Measurements from ENCODE around the gene ZNF148.

The ZNF148 gene

DNA sequence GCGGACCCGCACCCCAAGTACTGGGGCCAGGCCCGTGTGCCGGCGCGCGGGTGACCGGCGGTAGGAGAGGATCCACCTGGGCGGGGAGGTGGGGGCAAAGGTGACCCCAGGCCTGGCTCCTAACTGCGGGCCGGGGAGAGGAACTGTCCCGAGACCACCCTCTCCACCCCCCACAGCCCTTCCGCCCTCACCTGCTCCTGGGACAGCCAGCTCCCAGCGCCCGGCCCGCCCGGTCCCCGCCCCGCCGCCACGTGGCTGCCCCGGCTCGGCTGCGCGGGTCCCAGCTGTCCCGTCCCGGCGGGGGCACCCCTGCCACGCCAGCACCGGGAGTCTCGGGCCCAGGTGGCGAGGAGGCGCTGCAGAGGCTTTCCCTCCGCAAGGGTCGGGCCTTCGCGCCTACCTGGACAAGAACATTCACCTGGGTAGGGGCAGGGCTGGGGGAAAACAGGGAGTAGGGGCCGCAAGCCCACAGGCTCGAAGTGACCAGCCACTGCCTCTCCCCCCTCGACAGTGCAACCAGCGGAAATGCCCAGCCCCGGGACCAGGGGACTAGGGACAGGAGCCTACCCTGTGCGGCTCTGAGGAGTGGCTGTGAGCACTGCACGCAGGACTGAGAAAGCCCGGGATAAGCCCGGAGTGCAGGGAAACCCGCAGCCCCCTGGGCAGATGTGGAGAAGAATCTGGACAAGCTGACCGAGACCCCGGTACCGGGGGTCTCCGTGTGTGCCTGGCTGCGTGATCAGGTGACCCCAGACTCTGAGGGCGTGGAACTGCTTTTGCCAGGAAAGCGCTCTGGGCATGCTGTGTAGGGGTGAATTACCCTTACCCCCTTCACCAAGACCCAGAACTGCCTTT is 162.4 kb downstream of the ZNF148 start, which contains the start of gene SLC12A8:
SLC12A8 (minus strand) TSS at position 240 of the 855 bp plus-strand sequence. CDS start 1,399 bp downstream, outside the sequence.
- no peak for DNase-seq

DNA sequence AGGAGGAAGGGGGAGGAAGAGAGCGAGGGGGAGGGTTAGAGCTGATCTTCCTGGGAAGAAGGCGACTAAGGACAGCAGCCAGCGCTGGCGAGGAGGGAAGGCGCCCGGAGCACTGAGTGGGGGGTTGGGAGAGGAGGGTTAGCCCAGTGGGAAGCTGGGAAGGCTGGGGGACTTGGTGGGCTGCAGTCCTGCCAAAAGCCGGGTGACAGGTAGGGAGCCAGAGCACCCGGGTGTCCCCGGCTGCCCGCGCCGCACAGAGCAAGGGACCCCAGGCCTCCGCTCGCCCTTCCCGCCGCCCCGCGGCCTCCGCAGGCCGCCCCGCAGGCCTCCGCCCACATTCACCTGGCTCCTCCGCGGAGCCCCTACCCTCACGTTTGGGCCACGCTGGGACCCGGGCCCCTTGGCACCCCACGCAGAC is 163.0 kb downstream of the ZNF148 start:
- DNase-seq: no peak

DNA sequence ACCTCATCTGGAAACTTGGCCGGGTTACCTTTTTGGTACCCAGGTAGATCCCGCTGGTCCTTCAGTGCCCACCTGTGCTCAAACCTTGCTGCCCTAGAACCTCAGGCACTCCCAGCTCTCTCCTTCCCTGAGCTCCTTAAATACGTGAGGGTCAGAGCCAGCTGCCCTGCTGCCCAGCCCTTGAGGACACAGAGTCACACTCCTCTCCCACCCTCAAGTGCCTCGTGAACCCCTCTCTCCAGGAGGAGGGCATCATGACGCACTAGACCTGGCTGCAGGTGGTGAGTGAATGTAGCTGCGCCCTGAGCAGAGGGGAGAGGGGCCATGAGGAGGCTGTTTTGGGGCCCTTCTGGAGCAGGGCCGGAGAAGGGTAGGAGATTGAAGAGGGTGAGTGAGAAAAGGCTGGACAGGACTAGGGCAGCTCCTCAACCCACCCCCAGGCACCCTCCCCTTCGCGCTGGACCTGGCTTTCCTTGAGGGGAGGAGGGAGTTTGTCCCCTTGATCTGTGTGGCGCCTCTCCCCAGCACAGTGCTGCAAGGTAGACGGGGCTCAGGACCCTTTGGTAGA is 163.5 kb downstream of the ZNF148 start:
- no peak for DNase-seq

DNA sequence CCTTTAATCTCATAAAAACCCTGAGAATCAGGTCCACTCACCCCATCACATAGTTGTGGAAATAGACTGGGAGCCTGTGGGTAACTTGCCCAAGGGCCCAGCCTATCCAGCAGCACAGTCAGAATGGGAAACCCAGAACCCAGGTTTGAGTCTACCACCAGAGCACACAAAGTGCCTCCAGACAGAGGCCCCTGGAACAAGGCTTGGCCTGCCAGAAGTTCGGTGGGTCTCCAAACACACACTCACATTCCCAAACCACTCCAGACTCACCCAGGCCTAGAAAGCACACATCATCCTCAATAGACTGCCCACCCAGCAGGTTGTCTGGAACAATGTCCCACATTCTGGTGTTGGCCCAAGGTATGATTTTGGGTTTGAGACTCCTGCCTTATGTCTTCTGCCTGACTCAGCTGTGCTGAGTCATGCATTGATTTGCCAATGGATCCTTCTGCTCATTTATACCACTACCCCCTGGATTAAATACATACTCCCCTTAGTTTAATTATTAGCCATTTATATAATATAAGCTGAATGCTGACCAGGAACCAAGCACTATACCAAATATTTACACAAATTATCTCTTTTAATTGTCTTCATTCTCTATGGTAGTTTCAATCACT is 167.1 kb downstream of the ZNF148 start:
- no peak for DNase-seq

DNA sequence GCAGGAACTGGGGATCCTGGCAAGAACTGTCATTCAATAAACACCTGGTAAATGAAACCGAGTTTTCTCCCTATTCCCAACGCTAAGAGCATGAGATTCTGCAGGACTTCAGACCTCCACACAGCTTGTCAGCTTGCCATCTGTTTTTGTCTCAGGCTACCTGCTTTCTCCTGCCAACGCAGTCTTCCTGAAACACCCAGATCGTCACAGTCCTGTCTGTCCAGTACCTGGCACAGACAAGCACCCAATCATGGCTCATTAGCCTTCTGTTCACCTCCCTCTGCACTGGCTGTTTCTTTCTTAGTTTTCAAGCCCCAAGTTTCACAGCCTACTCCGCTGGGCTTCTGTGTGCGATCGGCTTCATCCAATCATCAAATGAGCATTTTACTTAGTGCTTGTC is 167.6 kb downstream of the ZNF148 start:
- no peak for DNase-seq

DNA sequence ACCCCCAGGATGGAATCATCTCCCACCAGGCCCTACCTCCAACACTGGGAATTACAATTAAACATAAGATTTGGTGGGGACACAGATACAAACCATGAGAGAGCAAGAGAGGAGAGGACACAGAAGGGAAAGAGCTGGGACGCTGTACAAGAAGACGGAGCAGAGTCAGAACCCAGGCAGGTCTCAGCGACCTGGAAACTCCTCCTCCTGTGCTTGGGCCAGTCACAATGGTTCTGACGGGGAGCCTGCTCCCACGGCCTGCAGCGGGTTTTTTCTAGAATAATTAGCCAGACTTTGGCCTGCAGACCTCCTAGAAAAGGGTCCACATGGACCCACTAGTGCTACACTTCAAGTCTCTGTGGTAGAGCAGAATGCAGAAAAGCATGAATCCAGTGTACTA is 168.2 kb downstream of the ZNF148 start:
- DNase-seq: no peak

DNA sequence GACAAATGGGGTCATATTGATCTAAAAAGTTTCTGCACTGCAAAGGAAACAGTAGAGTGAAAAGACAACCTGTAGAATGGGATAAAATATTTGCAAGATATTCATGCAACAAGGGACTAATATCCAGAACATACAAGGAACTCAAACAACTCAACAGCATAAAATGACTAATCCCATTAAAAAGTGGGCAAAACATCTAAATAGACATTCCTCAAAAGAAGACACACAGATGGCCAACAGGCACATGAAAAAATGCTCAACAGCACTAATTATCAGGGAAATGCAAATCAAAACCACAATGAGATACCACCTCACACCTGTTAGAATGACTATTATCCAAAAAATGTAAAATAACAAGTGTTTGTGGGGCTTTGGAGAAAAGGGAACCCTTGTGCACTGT is 171.4 kb downstream of the ZNF148 start:
- no peak for DNase-seq

DNA sequence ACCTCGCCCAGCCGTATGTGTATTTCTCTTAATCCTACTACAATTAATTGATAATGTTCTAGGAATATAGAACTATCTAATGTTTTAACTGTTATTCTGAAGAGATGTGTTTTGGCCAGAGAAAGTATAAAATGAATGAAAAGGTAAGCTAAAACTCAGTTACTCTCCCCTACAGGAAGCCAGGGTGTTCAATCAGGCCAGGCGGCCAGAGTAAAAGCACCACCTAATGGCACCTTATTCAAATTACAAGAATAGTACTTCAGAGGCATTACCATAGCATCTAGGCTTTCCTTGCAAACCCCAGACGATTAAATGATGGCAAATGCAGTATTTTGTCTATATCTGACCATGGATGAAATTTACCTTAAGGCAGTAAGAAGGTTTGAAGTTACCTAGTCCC is 172.9 kb downstream of the ZNF148 start:
- DNase-seq: no peak

DNA sequence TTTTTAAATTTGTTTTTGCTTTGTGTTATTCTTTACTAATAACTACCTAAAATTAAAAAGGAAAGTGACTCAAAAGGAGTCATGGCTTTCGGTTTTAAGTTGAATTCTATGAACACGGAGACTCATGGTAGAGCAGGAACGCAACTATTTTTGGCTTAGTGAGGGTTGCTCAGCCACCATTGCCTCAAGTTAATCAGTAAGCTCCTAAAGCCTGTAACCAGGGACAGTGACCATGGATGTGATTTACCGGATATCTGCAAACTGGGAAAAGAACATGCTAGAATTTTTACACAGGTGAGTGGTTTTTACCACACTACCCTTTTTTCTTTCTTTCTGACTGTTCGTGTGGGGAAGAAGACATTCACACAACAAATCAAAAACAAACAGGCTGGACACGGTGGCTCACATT is 174.4 kb downstream of the ZNF148 start:
- no peak for DNase-seq

DNA sequence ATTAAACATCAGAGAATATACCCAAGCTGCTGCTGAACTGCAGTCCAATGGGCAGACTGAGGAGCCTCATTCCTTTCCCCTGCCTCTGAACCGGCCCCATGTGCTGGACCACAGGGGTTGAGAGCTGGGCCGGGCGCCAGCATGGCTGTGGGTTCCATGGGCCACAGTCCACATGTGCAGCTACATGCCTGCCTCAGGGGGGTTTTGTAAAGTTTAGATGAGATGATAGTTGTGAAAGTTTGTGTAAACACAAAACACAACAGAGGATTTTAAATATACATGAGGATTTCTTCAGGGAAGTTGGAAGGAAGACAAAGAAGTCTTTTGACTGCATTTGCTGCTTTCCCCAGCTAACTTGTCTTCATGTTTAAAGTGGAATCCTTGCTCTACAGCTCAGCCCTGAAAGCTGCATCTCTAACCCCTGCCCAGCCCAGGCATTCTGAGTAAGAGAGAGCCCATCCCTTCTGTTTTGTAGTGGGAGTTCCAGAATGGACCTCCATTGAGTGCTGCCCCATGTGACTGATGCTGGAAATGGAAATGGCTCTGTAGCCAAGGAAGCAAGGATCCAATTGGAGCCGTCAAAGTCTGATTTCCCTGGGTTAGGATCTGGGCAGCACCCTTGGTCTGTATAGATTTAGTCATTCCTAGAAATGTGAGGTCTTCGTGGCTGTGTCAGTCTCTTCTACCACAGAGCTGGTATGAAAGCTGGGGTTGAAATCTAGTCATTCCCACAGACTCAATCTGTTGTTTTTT is 180.1 kb downstream of the ZNF148 start:
- DNase-seq: no peak

DNA sequence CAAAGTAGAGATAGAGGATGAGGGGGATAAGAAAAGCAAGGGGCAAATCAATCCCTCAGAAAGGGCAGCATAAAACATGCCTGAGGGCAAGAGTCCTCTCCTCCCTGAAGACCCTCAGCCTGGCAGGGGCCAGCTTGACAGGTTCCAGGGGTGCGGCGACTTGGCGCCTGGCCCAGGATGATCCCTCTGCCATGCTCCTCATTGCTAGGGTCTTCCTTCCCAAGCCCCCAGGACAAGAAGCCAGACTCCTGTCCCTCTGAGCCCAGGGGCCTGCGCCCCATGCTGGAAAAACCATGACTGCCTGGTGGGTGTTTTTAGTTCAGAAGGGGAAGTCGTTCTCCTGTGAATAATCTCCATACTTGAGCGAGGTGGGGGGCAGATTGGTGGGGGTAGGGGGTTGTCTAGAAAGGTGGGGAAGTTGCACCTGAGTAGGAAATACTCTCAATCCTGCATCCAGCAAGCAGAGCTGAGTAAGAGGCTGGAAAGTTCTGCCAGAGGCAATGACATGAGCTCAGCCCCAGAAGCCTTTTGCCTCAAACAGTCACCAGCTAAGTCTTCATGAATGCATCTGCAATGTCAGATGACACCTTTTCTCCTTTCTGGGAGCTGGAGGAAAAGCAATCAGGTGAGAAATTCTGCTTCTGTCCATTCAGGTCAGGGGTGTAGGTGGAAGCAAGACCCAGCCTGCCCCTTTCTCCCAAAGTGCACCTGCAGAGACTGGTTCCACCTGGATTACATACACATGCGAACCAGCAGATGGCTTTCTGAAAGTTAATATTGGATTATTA is 180.9 kb downstream of the ZNF148 start:
- no peak for DNase-seq

DNA sequence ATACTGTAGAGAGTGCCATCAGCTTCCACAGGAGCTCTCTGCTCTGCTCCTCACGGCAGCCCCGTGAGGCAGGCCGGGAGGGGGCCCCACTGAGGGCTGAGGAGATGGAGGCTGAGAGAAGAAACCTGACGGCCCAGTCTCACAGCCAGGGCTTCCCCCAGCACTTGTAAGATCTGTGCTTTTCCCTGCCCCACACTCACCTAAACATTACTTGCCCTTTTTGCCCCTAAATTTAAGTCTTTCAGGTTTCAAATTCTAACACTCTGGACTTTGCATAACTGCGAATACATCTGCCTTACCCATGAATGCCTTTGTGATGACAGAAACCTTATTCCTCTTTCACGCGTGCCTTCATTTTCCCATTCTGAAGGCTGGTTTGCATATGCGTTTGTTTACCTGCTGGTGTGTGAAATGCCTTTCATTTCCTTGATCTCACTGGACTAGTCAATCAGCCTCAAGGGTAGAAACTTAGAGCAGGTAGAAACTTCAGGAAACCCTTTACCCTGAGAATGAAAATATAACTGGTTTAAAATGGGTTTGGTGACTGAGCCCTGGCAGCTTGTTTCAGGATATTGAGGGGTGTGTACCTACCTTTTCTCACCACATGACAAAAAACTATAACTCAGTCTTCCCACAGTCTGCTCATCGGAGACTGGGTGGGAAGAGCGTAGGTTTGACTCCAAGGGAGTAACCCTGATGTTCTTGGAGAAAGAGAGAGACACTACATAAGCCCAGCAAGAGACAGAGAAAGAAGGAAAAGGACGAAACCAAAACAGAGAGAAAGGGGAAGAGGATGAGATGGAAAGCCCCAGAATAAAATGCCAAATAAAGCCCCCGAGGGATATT is 182.7 kb downstream of the ZNF148 start:
- no peak for DNase-seq

DNA sequence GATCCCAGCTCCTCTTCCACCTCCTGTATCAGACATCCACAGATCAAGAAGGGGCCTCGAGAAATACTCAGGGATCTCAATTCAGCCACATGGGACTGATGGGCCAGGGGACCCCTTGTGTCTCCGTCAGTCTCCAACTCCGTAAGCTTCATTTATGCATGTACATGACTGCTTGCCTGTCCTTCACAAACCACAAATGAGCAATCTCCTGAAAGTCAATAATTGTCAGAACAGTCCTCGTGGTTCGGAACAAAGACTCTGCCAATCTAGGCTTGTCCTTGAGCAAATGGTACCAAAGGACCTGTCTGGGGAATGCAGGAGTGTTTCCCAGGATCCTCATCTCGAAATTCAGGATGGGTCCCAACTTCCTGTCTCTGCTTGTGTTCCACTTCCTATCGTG is 183.4 kb downstream of the ZNF148 start:
- no peak for DNase-seq

DNA sequence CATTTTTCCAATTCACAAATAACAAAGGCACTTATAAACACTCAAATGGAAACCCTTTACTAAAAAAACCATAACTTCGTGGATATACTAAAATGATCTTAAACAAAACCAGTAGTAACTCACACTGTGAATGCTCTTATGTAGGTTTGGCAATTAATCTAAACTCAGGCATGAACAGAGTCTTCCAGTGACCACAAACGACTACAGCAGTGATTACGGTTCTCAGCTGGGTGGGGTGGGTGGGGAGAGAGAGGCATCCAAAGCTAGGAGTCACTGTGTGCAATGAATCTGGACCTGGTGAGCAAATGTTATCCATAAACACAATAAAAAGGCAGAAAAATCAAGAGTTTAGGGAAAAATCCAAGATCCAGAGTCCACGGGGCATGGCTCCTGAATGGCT is 183.9 kb downstream of the ZNF148 start:
- DNase-seq: no peak

DNA sequence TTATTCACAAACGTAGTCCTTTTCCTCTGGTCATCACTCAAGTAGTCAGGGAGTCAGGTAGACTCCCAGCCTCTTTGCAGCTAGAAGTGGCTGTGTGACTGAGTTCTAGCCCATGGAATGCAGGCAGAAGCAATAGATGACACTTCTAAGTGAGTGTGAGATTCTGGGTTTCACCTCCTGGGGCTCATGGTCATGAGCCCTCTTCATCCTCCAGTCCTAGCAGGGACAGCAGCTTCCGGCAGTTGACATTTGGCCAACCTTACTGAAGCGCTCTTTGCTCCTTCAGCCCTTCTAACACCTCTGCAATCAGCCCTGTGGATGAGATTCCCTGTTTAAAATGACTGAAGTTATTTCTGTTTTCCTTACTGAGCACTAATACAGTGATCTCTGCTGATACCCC is 184.3 kb downstream of the ZNF148 start:
- no peak for DNase-seq

DNA sequence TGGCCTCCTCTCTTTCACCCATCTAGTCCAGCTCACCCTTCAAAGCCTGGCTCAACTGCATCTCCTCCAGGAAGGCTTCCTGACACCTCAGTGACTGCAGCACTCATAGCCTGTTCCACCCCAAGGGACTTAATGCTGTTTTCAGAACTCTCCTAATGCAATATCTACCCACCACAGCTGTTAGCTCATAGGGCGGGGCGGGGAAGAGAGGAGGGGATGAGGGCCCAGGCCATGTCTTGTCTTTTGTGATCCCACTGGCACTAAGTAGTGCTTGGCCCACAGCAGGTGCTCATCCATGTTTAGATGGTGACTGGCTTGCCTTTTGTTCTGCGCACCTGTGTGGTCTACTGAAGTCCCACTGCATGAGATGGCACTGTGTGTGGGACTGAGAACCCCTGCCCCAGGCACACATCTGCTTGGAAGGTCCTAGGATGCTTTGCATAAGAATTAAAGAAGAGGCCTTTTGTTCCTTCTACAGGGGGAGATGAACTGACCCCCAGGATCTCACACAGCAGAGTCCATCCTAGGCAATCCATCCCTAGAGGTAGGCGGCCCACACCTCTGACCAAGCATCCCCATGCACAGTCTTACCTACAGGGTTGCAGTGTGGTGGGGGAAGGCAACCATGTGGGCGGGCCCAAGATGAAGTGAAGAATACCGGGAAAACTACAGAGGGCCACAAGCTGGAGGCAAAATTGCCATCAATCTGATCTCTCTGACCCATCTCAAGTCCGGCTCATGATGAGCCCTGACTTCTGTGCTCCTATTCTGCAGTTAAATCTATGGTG is 185.6 kb downstream of the ZNF148 start:
- DNase-seq: no peak

DNA sequence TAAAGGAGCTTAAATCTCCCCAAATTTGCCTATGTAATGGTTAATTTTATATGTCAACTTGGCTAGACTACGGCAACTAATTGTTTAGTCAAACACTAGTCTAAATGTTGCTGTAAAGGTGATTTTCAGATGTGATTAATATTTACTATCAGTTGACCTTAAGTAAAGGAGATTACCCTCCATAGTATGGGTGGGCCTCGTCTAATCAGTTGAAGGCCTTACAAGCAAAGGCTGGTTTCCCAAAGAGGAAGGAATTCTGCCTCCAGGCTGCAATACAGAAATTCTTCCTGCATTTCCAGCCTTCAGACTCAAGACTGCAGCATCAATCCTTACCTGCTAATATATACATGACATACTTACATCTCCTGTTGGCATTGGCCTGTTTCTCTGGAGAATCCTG is 186.2 kb downstream of the ZNF148 start:
- DNase-seq: no peak

DNA sequence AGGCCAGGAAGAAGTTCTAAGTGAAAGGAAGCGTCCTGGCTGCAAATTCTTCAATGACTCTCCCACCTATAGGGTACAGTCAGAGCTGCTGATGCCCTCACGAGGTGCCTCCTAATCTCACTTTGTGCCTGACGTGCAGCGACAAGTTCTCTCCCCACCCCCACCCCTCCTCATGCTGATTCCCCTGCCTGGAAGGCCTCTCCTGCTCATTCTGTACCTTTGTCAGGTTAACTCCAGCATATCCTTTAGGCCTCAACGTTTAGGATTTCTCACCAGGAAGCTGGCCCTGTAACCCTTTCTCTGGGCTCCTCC is 187.6 kb downstream of the ZNF148 start:
- DNase-seq: no peak

DNA sequence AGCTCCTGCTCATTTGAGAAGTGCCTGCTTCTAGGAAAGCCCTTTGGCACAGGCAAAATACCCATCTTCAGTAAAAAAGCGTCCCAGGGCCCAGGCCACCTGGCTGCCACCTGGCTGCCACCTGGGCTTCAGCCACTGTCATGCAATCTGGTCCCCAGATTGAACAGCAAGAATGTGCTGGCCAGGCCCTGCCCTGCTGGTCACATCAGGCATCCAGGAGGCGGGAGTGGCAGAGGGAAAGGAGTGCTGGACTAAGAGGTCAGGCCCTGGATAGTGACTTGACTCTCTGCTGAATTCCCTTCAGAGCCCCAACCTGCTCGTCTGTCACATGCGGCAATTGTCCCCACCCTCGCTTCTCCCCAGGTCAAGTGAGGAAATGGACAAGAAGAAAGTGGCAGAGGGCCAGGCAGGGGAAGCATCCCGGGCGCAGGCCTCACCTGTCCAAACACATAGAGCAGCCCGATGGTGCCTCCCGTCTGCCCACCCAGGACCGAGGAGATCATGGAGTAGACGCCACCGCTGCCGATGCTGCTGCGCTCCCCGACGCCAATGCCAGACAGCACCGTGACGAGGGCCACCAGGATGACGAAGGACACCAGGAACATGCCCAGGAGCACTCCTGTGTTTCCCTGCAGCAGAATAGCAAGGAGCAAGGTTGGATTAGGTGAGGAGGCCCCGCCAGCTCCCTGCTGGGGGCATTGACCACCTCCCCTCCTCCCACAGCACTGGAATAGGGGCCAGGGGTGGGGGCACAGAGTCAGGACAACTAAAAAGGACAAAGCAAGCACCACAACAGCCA is 188.1 kb downstream of the ZNF148 start:
- no peak for DNase-seq

DNA sequence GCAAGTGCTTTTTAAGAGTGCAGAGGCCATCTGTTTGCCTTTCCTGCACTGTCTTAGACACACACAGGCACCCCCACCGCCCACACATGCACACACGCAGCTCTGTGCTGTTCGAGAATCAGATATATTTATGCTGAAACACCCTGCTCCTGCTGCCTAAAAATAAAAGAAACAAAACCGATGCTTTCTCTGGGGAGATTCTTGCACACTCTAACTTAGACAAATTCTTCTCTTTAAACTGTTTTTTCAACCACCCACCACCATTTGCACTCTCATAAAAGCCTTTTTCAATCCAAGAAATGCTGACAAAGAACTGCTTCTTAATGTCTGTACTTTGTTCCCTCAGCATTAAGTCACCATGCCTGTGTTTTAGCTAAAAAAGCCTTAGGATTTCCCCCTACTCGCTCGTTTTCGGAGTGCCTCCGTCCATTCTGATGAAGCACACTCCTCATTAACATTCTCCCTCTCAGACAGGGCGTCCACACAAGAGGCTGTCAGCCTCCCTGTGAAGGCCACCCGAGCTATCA is 188.8 kb downstream of the ZNF148 start:
- DNase-seq: no peak
